Pancreas (tissue), 10 donors: ENCODE data around the gene EDN1. TPM values are rescaled to one million over a fixed set of nuclear protein-coding genes. Genes with fewer than 3 reads are reported as not detected.
A peak's percentile ranks its signal among the peaks of the same experiment; 100 is the strongest.

Source experiments
- ATAC-seq, 4 donors: fragments of 200-7000 bp; cut with Tn5 transposase; one replicate each; pipeline versions ENCODE4 v1.8.0 to v1.9.1; 2020; ENCODE audit warnings: mild to moderate bottlenecking in 4 of 4, moderate library complexity in 4 of 4
- DNase-seq, 6 donors: peaks; one replicate each; pipeline ENCODE4 v3.0.0-alpha.2; 2020
- FAIRE-seq: peaks from 2 replicates; lab custom pipeline; 2012; peaks lifted over from hg19 to GRCh38; lab: Jason Lieb, UNC
- H3K27ac ChIP-seq, 4 donors: fragments of 200-600 bp; sonication (generic); 1 replicate in 3 of 4; 2 replicates in 1 of 4; pipeline versions ENCODE4 v1.5.0 to v1.8.0; 2020
- H3K27me3 ChIP-seq, 4 donors: fragments of 200-600 bp; one replicate each; pipeline ENCODE4 v1.8.0; 2021
- H3K36me3 ChIP-seq, 3 donors: fragments of 200-600 bp; sonication (generic) in 1 of 3; one replicate each; pipeline versions ENCODE4 v1.5.0 to v1.8.0; 2020 to 2021
- H3K4me1 ChIP-seq, 3 donors: fragments of 200-600 bp; one replicate each; pipeline ENCODE4 v1.8.0; 2021
- H3K4me3 ChIP-seq, 4 donors: fragments of 200-600 bp; sonication (generic) in 2 of 4; one replicate each; pipeline versions ENCODE4 v1.5.0 to v1.8.0; 2020 to 2021
- H3K9me3 ChIP-seq, 4 donors: fragments of 200-600 bp; one replicate each; pipeline ENCODE4 v1.8.0; 2021
- WGBS, 2 donors: extraction: QIAGEN DNeasy Blood & Tissue Kit; methylation state at CpG; one replicate each; pipeline ENCODE4 v1.1.7; 2013; 5-methylcytosine and 5-hydroxymethylcytosine counted together
- intact Hi-C, 3 donors: fragments of 100-400 bp; cut with DNase I; formaldehyde crosslinking; loops; one replicate each; pipeline versions ENCODE4 v1.11.1 to v1.14.2; 2022
- polyA plus RNA-seq, 2 donors: library from polyadenylated mRNA; stranded (reverse); fragments of 200-250 nt; gene quantifications; one replicate each; pipeline ENCODE4 v1.2.3, GENCODE V29; 2013
- total RNA-seq, 6 donors: library from RNA; stranded (reverse); fragmentation: NEBNext Ultra II Directional in 4 of 6; extraction: Animal tissue kit (Norgen Biotek cat#: 25700) in 4 of 6; gene quantifications; one replicate each; pipeline versions ENCODE4 v1.2.1 to v1.2.4, GENCODE V29; 2021 to 2023
- TF ChIP-seq, protein P1 (sequence below), 4 donors: fragments of 200-600 bp; sonication (generic) in 3 of 4; IDR thresholded peaks; one replicate each; pipeline versions ENCODE4 v1.5.0 to v1.8.0; 2021; ENCODE audit warnings: antibody characterized with exemption in 4 of 4
- donor health status: healthy with polysubstance abuse.
- donor health status: DM: no; HTN: no; CAD: no; lungs with moderate emphysema.
- donor health status: DM: no; HTN: no; CAD: no.
- donor health status: control.
- donor health status: control.
- donor health status: Bipolar disorder and iron deficiency.
- donor health status: DM: yes; HTN: yes; CAD: no.
- donor health status: DM: no; HTN: no; CAD: no.
- donor health status: DM: no; HTN: no; CAD: no.
- donor health status: DM: yes; HTN: yes; CAD: no.

The EDN1 gene
- total and polyA plus RNA-seq, 8 donors, result 2.4 to 16.0 (median 5.0) TPM

- H3K36me3 ChIP-seq, result no peaks in the 10 kb centered on the region
- ATAC-seq, result peak; percentile 55 to 66 (median 58)
- DNase-seq, result peak in 2 of 6 donors; percentile 27 to 40
- no peaks in the 10 kb centered on the region for H3K27me3 ChIP-seq
- intact Hi-C loops, result no loop called here
- H3K9me3 ChIP-seq, result no peaks in the 10 kb centered on the region
- TF ChIP-seq, protein P1, sequence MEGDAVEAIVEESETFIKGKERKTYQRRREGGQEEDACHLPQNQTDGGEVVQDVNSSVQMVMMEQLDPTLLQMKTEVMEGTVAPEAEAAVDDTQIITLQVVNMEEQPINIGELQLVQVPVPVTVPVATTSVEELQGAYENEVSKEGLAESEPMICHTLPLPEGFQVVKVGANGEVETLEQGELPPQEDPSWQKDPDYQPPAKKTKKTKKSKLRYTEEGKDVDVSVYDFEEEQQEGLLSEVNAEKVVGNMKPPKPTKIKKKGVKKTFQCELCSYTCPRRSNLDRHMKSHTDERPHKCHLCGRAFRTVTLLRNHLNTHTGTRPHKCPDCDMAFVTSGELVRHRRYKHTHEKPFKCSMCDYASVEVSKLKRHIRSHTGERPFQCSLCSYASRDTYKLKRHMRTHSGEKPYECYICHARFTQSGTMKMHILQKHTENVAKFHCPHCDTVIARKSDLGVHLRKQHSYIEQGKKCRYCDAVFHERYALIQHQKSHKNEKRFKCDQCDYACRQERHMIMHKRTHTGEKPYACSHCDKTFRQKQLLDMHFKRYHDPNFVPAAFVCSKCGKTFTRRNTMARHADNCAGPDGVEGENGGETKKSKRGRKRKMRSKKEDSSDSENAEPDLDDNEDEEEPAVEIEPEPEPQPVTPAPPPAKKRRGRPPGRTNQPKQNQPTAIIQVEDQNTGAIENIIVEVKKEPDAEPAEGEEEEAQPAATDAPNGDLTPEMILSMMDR (IDR thresholded peaks at IDR 0.05), result no peak
- H3K27ac ChIP-seq, result no peak overlapping the region
- peaks cover 0 to 7% (median 7%) of the 10 kb centered on the region in 3 donors for H3K4me1 ChIP-seq
- H3K4me3 ChIP-seq, result no peak overlapping the region
- 59 to 62% methylated on average over 13 of the region's 13 CpGs for WGBS, 2 donors
- FAIRE-seq, result no peak
Measured at GRCh38 chr6:12262236-12263061, 27.7 kb upstream of the EDN1 start.

DNA sequence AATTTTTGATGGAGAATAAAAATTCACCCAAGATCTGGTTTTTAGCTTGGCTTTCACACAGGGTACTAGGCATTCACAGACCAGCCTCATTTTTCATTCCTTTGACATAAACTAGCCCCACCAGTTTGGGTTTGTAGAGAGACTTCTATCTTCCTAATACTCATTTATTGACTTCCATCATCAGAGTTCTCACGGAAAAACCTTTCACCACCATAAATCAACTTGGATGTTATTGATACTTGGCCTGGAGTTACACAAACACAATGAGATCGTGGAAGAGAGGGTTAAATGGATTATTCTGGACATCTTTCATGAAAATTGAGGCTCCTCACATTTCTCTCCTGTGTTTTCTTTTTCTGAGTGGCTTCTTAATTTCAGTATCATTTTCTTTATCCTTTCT, 26.8 kb upstream of the EDN1 start:
- H3K36me3 ChIP-seq, result no peaks in the 10 kb centered on the region
- H3K27ac ChIP-seq, result no peak overlapping the region
- H3K27me3 ChIP-seq, result no peaks in the 10 kb centered on the region
- DNase-seq, result no peak
- H3K4me3 ChIP-seq, result no peak overlapping the region
- no peak for FAIRE-seq
- intact Hi-C loops, result no loop called here
- no peak for ATAC-seq
- peaks cover 0 to 7% (median 7%) of the 10 kb centered on the region in 3 donors for H3K4me1 ChIP-seq
- TF ChIP-seq, protein P1 (IDR thresholded peaks at IDR 0.05), result no peak
- WGBS, 2 donors, result 47 to 48% methylated on average over 2 of the region's 2 CpGs
- H3K9me3 ChIP-seq, result no peaks in the 10 kb centered on the region

DNA sequence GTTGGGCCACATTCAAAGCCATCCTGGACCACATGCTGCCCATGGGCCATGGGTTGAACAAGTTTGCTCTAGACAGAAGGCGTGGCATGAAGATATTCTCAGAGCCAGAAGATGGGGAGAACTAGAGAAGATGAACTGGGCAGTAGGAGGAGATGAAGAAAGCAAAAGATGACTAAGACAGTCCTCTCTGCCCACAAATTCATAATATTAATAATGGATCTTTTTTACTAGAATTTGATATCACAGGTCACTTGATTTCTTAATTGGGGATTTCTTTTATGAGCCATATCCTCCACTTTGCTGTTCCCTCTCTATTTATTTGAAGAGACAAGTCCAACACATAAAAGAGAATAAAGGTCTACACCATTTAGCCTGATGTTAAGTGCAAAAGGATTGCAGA, 25.5 kb upstream of the EDN1 start:
- WGBS, 2 donors, result 96 to 97% methylated on average over 1 of the region's 1 CpG
- intact Hi-C loops, result no loop called here

GRCh38 chr6:12265296-12265695, 24.9 kb upstream of the EDN1 start:
- Histone ChIP-seq H3K4me3 (no peak overlapping the region), H3K4me1 (peaks cover 0 to 3% (median 3%) of the 10 kb centered on the region in 3 donors), H3K27me3 (no peaks in the 10 kb centered on the region), H3K27ac (no peak overlapping the region), H3K36me3 (no peaks in the 10 kb centered on the region), H3K9me3 (no peaks in the 10 kb centered on the region)
- TF ChIP-seq, protein P1 (IDR thresholded peaks at IDR 0.05), result no peak
- intact Hi-C loops, result no loop called here
- 98 to 100% methylated on average over 1 of the region's 1 CpG for WGBS, 2 donors
- DNase-seq, result no peak
- FAIRE-seq, result no peak
- ATAC-seq, result no peak

More for the DNA sequence above, 25.5 kb upstream of the EDN1 start:
- no peak overlapping the region for H3K27ac ChIP-seq
- ATAC-seq (no peak), DNase-seq (no peak), FAIRE-seq (no peak)
- no peaks in the 10 kb centered on the region for H3K36me3 ChIP-seq
- TF ChIP-seq, protein P1 (IDR thresholded peaks at IDR 0.05), result no peak
- H3K4me3 ChIP-seq, result no peak overlapping the region
- peaks cover 0 to 7% (median 7%) of the 10 kb centered on the region in 3 donors for H3K4me1 ChIP-seq
- H3K9me3 ChIP-seq, result no peaks in the 10 kb centered on the region
- H3K27me3 ChIP-seq, result no peaks in the 10 kb centered on the region

GRCh38 chr6:12265791-12266190, 24.4 kb upstream of the EDN1 start:
- Histone ChIP-seq H3K36me3 (no peaks in the 10 kb centered on the region), H3K9me3 (no peaks in the 10 kb centered on the region), H3K4me3 (no peak overlapping the region), H3K27me3 (no peaks in the 10 kb centered on the region), H3K27ac (no peak overlapping the region), H3K4me1 (no peaks in the 10 kb centered on the region)
- ATAC-seq (peak in 2 of 4 donors; percentile 54 to 69), FAIRE-seq (no peak), DNase-seq (no peak)
- 87 to 95% methylated on average over 2 of the region's 2 CpGs for WGBS, 2 donors
- intact Hi-C loops, result no loop called here
- TF ChIP-seq, protein P1 (IDR thresholded peaks at IDR 0.05), result no peak
